Body of pancreas (tissue), 4 donors: ENCODE measurements around the gene AMPD2.

Source experiments
- CTCF ChIP-seq, 7 experiments: fragments of 450-650 bp in 4 of 7; fragments of 200-600 bp in 3 of 7; sonication (generic) in 3 of 7; IDR thresholded peaks; one replicate each; pipeline ENCODE4 v1.5.1; 2016 to 2019; ENCODE audit warnings: antibody characterized with exemption in 7 of 7
- POLR2A ChIP-seq, 3 donors: fragments of 450-650 bp; IDR thresholded peaks; one replicate each; pipeline ENCODE4 v1.6.1; 2016; ENCODE audit warnings: antibody characterized with exemption in 3 of 3, mild to moderate bottlenecking in 2 of 3

DNA sequence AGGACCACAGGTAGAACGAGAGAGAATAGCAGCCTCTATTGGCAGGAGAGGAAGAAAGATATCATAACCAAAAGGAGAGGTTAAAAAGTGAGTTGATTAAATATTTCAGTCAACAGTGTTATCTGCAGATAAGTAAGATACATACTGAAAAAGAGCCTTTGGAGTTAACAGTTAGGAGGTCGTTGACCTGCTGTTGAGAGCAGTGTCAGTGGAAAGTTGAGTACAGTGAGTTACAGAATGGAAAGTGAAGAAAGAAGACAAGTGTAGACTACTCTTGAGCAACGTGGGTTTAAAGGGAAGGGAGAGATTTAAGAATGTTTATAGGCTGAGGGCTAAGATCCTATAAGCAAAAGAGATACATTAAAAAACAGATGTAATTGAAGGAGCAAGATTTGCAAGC, 30.5 kb upstream of the AMPD2 start:
- no peak for TF ChIP-seq CTCF (IDR thresholded peaks at IDR 0.05)
- no peak for TF ChIP-seq POLR2A (IDR thresholded peaks at IDR 0.05)
